Measurements from ENCODE around the gene PCID2.
A peak's percentile ranks its signal among the peaks of the same experiment; 100 is the strongest.

Gene PCID2

GRCh38 chr13:113229161-113229560, 20.7 kb upstream of the PCID2 start:
- TF ChIP-seq, protein P1, sequence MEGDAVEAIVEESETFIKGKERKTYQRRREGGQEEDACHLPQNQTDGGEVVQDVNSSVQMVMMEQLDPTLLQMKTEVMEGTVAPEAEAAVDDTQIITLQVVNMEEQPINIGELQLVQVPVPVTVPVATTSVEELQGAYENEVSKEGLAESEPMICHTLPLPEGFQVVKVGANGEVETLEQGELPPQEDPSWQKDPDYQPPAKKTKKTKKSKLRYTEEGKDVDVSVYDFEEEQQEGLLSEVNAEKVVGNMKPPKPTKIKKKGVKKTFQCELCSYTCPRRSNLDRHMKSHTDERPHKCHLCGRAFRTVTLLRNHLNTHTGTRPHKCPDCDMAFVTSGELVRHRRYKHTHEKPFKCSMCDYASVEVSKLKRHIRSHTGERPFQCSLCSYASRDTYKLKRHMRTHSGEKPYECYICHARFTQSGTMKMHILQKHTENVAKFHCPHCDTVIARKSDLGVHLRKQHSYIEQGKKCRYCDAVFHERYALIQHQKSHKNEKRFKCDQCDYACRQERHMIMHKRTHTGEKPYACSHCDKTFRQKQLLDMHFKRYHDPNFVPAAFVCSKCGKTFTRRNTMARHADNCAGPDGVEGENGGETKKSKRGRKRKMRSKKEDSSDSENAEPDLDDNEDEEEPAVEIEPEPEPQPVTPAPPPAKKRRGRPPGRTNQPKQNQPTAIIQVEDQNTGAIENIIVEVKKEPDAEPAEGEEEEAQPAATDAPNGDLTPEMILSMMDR (IDR thresholded peaks at IDR 0.05; ENCODE audit: control insufficient read depth, insufficient read depth, low read depth, low read length, missing control alignments) = no peak
- no peak for DNase-seq (ENCODE audit: low read depth)
- no peak overlapping the region for H3K4me3 ChIP-seq (ENCODE audit: control insufficient read depth, low read depth, low read length)

- no peak overlapping the region for H3K4me3 ChIP-seq (ENCODE audit: control insufficient read depth, low read depth, low read length)
- TF ChIP-seq, protein P1 (IDR thresholded peaks at IDR 0.05; ENCODE audit: control insufficient read depth, insufficient read depth, low read depth, low read length, missing control alignments) = no peak
- no peak for DNase-seq (ENCODE audit: low read depth)
These were observed 18.5 kb upstream of the PCID2 start for GRCh38 chr13:113226873-113227450.

- no peak for DNase-seq (ENCODE audit: low read depth)
These were observed 17.0 kb upstream of the PCID2 start for GRCh38 chr13:113225515-113225914.

GRCh38 chr13:113224486-113224885, 16.0 kb upstream of the PCID2 start:
- H3K4me3 ChIP-seq (ENCODE audit: control insufficient read depth, low read depth, low read length) = no peak overlapping the region
- TF ChIP-seq, protein P1 (IDR thresholded peaks at IDR 0.05; ENCODE audit: control insufficient read depth, insufficient read depth, low read depth, low read length, missing control alignments) = no peak
- DNase-seq (ENCODE audit: low read depth) = no peak

More at GRCh38 chr13:113225515-113225914, 17.0 kb upstream of the PCID2 start:
- H3K4me3 ChIP-seq (ENCODE audit: control insufficient read depth, low read depth, low read length) = no peak overlapping the region
- TF ChIP-seq, protein P1 (IDR thresholded peaks at IDR 0.05; ENCODE audit: control insufficient read depth, insufficient read depth, low read depth, low read length, missing control alignments) = no peak

- no peak for DNase-seq (ENCODE audit: low read depth)
- TF ChIP-seq, protein P1 (IDR thresholded peaks at IDR 0.05; ENCODE audit: control insufficient read depth, insufficient read depth, low read depth, low read length, missing control alignments) = no peak
- no peak overlapping the region for H3K4me3 ChIP-seq (ENCODE audit: control insufficient read depth, low read depth, low read length)
These were observed 14.6 kb upstream of the PCID2 start for GRCh38 chr13:113223070-113223469.

GRCh38 chr13:113220877-113221276, 12.4 kb upstream of the PCID2 start:
- TF ChIP-seq, protein P1 (IDR thresholded peaks at IDR 0.05; ENCODE audit: control insufficient read depth, insufficient read depth, low read depth, low read length, missing control alignments) = peak; percentile 35
- DNase-seq (ENCODE audit: low read depth) = no peak
- no peak overlapping the region for H3K4me3 ChIP-seq (ENCODE audit: control insufficient read depth, low read depth, low read length)
